Measurements from ENCODE around the gene TMEM255B. TPM values are rescaled to one million over a fixed set of nuclear protein-coding genes. Genes with fewer than 3 reads are reported as not detected.

TMEM255B gene
- total and polyA plus RNA-seq, 9 of the 15 experiments (the other 6 are each of a cell fraction or from before 2014, with no cell fraction given), result 0.01 to 0.75 (median 0.23) TPM

DNA sequence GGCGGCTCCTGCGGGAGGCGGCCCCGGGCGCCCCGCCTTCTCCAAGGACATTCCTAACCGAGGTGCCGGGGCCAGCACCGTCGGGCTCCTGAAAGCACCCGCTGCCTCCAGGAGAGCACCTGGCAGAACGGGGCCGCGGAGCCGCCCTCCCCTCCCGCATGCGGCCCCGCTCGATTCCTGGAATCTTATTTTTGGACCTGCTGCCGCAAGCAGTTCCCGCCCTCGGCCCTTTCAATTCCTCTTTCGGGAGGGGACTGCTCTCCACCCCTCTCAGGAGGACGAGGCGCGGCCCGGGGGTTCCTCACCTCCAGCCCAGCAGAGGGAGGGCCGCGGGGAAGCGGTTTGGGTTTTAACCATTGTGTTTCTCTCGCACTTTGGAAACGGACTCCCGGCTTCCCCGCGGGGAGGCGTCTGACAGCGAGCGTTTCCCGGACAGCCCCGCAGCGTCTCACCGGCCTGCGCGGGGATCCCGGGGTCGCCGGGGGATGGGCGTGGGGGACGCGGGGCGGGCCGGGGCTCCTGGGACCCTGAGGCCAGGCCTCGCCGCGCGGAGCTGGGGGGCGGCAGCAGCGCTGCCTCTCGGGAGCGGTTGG, 104.0 kb downstream of the TMEM255B start (continued):
- TF ChIP-seq, protein P1, sequence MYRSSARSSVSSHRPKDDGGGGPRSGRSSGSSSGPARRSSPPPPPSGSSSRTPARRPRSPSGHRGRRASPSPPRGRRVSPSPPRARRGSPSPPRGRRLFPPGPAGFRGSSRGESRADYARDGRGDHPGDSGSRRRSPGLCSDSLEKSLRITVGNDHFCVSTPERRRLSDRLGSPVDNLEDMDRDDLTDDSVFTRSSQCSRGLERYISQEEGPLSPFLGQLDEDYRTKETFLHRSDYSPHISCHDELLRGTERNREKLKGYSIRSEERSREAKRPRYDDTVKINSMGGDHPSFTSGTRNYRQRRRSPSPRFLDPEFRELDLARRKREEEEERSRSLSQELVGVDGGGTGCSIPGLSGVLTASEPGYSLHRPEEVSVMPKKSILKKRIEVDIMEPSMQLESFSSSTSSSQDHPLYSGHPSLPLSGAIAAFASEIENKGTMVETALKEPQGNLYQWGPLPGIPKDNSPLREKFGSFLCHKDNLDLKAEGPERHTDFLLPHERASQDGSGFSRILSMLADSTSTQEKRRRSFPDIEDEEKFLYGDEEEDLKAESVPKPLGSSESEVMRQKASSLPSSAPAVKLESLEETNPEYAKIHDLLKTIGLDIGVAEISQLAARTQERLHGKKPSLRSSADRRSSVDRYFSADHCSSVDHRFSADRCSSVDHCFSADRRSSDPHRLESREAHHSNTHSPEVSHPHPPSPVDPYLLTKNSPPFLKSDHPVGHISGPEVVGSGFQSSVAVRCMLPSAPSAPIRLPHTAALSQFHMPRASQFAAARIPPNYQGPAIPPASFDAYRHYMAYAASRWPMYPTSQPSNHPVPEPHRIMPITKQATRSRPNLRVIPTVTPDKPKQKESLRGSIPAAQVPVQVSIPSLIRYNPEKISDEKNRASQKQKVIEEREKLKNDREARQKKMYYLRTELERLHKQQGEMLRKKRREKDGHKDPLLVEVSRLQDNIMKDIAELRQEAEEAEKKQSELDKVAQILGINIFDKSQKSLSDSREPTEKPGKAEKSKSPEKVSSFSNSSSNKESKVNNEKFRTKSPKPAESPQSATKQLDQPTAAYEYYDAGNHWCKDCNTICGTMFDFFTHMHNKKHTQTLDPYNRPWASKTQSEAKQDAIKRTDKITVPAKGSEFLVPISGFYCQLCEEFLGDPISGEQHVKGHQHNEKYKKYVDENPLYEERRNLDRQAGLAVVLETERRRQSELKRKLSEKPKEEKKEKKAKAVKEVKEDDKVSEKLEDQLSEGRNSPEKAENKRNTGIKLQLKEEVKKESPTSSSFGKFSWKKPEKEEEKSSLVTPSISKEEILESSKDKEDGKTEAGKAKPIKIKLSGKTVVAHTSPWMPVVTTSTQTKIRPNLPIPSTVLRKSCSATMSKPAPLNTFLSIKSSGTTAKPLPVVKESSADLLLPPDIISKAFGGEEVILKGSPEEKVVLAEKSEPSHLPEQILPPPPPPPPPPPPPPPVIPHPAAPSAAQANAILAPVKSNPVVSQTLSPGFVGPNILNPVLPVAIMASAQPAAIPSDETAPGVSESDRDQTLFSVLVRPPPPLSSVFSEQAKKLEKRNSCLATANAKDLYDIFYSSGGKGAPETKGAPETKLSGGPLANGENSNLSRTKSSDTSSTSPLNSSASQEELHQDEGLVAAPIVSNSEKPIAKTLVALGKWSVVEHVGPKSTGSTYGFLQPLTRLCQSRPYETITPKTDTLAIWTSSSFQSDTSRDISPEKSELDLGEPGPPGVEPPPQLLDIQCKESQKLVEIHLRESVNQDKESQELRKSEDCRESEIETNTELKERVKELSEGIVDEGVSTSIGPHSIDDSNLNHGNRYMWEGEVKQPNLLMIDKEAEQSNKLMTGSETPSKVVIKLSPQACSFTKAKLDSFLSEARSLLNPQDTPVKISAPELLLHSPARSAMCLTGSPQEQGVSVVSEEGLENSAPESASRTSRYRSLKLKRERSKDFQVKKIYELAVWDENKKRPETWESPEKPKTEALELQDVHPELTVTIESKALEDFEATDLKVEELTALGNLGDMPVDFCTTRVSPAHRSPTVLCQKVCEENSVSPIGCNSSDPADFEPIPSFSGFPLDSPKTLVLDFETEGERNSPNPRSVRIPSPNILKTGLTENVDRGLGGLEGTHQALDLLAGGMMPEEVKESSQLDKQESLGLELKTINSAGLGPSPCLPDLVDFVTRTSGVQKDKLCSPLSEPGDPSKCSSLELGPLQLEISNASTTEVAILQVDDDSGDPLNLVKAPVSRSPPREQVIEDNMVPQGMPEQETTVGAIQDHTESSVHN (IDR thresholded peaks at IDR 0.05; ENCODE audit: borderline replicate concordance in 1 of 2, low read depth in 1 of 2), result no peak
- TF ChIP-seq ZNF707 (CRISPR knock-in tag; conservative IDR thresholded peaks at IDR 0.05), result no peak
- TF ChIP-seq NCOA2 (IDR thresholded peaks at IDR 0.05; ENCODE audit: partially characterized antibody in 2 of 2), result no peak
- TF ChIP-seq LEF1 (IDR thresholded peaks at IDR 0.05), result no peak
- no peak for TF ChIP-seq ESRRB (CRISPR knock-in tag; IDR thresholded peaks at IDR 0.05; ENCODE audit: borderline replicate concordance)
- no peak for TF ChIP-seq XRCC5 (IDR thresholded peaks at IDR 0.05; ENCODE audit: low read depth, low read length)
- TF ChIP-seq, protein P2, sequence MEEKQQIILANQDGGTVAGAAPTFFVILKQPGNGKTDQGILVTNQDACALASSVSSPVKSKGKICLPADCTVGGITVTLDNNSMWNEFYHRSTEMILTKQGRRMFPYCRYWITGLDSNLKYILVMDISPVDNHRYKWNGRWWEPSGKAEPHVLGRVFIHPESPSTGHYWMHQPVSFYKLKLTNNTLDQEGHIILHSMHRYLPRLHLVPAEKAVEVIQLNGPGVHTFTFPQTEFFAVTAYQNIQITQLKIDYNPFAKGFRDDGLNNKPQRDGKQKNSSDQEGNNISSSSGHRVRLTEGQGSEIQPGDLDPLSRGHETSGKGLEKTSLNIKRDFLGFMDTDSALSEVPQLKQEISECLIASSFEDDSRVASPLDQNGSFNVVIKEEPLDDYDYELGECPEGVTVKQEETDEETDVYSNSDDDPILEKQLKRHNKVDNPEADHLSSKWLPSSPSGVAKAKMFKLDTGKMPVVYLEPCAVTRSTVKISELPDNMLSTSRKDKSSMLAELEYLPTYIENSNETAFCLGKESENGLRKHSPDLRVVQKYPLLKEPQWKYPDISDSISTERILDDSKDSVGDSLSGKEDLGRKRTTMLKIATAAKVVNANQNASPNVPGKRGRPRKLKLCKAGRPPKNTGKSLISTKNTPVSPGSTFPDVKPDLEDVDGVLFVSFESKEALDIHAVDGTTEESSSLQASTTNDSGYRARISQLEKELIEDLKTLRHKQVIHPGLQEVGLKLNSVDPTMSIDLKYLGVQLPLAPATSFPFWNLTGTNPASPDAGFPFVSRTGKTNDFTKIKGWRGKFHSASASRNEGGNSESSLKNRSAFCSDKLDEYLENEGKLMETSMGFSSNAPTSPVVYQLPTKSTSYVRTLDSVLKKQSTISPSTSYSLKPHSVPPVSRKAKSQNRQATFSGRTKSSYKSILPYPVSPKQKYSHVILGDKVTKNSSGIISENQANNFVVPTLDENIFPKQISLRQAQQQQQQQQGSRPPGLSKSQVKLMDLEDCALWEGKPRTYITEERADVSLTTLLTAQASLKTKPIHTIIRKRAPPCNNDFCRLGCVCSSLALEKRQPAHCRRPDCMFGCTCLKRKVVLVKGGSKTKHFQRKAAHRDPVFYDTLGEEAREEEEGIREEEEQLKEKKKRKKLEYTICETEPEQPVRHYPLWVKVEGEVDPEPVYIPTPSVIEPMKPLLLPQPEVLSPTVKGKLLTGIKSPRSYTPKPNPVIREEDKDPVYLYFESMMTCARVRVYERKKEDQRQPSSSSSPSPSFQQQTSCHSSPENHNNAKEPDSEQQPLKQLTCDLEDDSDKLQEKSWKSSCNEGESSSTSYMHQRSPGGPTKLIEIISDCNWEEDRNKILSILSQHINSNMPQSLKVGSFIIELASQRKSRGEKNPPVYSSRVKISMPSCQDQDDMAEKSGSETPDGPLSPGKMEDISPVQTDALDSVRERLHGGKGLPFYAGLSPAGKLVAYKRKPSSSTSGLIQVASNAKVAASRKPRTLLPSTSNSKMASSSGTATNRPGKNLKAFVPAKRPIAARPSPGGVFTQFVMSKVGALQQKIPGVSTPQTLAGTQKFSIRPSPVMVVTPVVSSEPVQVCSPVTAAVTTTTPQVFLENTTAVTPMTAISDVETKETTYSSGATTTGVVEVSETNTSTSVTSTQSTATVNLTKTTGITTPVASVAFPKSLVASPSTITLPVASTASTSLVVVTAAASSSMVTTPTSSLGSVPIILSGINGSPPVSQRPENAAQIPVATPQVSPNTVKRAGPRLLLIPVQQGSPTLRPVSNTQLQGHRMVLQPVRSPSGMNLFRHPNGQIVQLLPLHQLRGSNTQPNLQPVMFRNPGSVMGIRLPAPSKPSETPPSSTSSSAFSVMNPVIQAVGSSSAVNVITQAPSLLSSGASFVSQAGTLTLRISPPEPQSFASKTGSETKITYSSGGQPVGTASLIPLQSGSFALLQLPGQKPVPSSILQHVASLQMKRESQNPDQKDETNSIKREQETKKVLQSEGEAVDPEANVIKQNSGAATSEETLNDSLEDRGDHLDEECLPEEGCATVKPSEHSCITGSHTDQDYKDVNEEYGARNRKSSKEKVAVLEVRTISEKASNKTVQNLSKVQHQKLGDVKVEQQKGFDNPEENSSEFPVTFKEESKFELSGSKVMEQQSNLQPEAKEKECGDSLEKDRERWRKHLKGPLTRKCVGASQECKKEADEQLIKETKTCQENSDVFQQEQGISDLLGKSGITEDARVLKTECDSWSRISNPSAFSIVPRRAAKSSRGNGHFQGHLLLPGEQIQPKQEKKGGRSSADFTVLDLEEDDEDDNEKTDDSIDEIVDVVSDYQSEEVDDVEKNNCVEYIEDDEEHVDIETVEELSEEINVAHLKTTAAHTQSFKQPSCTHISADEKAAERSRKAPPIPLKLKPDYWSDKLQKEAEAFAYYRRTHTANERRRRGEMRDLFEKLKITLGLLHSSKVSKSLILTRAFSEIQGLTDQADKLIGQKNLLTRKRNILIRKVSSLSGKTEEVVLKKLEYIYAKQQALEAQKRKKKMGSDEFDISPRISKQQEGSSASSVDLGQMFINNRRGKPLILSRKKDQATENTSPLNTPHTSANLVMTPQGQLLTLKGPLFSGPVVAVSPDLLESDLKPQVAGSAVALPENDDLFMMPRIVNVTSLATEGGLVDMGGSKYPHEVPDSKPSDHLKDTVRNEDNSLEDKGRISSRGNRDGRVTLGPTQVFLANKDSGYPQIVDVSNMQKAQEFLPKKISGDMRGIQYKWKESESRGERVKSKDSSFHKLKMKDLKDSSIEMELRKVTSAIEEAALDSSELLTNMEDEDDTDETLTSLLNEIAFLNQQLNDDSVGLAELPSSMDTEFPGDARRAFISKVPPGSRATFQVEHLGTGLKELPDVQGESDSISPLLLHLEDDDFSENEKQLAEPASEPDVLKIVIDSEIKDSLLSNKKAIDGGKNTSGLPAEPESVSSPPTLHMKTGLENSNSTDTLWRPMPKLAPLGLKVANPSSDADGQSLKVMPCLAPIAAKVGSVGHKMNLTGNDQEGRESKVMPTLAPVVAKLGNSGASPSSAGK (IDR thresholded peaks at IDR 0.05), result no peak; the same call in none of the 2 replicates
- TF ChIP-seq RB1 (IDR thresholded peaks at IDR 0.05; ENCODE audit: low read depth), result peak; percentile 23; the same call in 1 of the 2 replicates
